Stimulated activated CD8-positive, alpha-beta memory T cell treated with anti-CD3 and anti-CD28 coated beads, Interleukin-4, amount 100 ng/mL, for 24 hours (primary cell): ENCODE results near the gene ADAMTS10.
"Not testable (repeated sequence)": the region's sequence is repeated elsewhere in the genome, so short reads cannot be mapped to it uniquely, and the experiment has no call there.

Experiments
- DNase-seq: peaks from one replicate; pipeline ENCODE4 v3.0.0-alpha.2; 2020; ENCODE audit warnings: low read depth

The ADAMTS10 gene

GRCh38 chr19:8610041-8610935 is at the start of gene ADAMTS10:
ADAMTS10 (minus strand) TSS chr19:8610715; CDS start chr19:8605710, 5,005 bp downstream.
- peak; percentile 22 for DNase-seq

- DNase-seq = no peak
Observed at GRCh38 chr19:8659905-8660304, 49.4 kb upstream of the ADAMTS10 start.

GRCh38 chr19:8657869-8658268 is 47.4 kb upstream of the ADAMTS10 start:
- no peak for DNase-seq

GRCh38 chr19:8655340-8655709 is 44.8 kb upstream of the ADAMTS10 start:
- DNase-seq = no peak

- DNase-seq = peak; percentile 53
Observed at GRCh38 chr19:8654591-8655339, 44.2 kb upstream of the ADAMTS10 start.

- no peak for DNase-seq
Observed at GRCh38 chr19:8648240-8648639, 37.7 kb upstream of the ADAMTS10 start.

GRCh38 chr19:8643860-8644653 is 33.5 kb upstream of the ADAMTS10 start:
- DNase-seq = no peak

- no peak for DNase-seq
Observed at GRCh38 chr19:8642561-8642960, 32.0 kb upstream of the ADAMTS10 start.

- DNase-seq = no peak
Observed at GRCh38 chr19:8641908-8642547, 31.5 kb upstream of the ADAMTS10 start.

GRCh38 chr19:8641221-8641907 is 30.8 kb upstream of the ADAMTS10 start:
- no peak for DNase-seq

GRCh38 chr19:8640402-8641004 is 30.0 kb upstream of the ADAMTS10 start:
- no peak for DNase-seq

GRCh38 chr19:8639821-8640401 is 29.4 kb upstream of the ADAMTS10 start:
- DNase-seq = no peak

GRCh38 chr19:8638078-8638619 is 27.6 kb upstream of the ADAMTS10 start:
- DNase-seq = no peak

- not testable (repeated sequence) for DNase-seq
Observed at GRCh38 chr19:8637070-8637469, 26.6 kb upstream of the ADAMTS10 start.

- no peak for DNase-seq
Observed at GRCh38 chr19:8635422-8635821, 24.9 kb upstream of the ADAMTS10 start.

- no peak for DNase-seq
Observed at GRCh38 chr19:8631425-8631819, 20.9 kb upstream of the ADAMTS10 start.

GRCh38 chr19:8630796-8631424 is 20.4 kb upstream of the ADAMTS10 start:
- DNase-seq = no peak

- DNase-seq = no peak
Observed at GRCh38 chr19:8629996-8630683, 19.6 kb upstream of the ADAMTS10 start, which contains the start of gene NFILZ. NFILZ (plus strand) TSS chr19:8630633; CDS start chr19:8676766, 46,133 bp downstream.

GRCh38 chr19:8629184-8629583 is 18.7 kb upstream of the ADAMTS10 start:
- no peak for DNase-seq
